ENCODE measurements around the gene CNTNAP1.

Gene CNTNAP1

GRCh38 chr17:42670789-42671657, 11.3 kb upstream of the CNTNAP1 start:
- no peak for DNase-seq

- no peak for DNase-seq
Observed at GRCh38 chr17:42672038-42672437, 10.3 kb upstream of the CNTNAP1 start.

GRCh38 chr17:42673266-42673884, 9.0 kb upstream of the CNTNAP1 start:
- no peak for DNase-seq

- peak; percentile 66 for DNase-seq
Observed at GRCh38 chr17:42673885-42674754, 8.2 kb upstream of the CNTNAP1 start.

GRCh38 chr17:42674755-42675347, 7.5 kb upstream of the CNTNAP1 start:
- no peak for DNase-seq

GRCh38 chr17:42675348-42675964, 6.9 kb upstream of the CNTNAP1 start:
- DNase-seq = no peak

- DNase-seq = no peak
Observed at GRCh38 chr17:42675965-42676423, 6.3 kb upstream of the CNTNAP1 start.

- DNase-seq = peak; percentile 69
Observed at GRCh38 chr17:42676424-42677011, 5.8 kb upstream of the CNTNAP1 start, which contains the start of gene PLEKHH3. PLEKHH3 (minus strand) TSS chr17:42676994; CDS start chr17:42676563, 431 bp downstream.

- peak; percentile 98 for DNase-seq
Observed at GRCh38 chr17:42677012-42677857, 5.1 kb upstream of the CNTNAP1 start.

GRCh38 chr17:42677921-42678781, 4.2 kb upstream of the CNTNAP1 start:
- peak; percentile 90 for DNase-seq

GRCh38 chr17:42678951-42679491, 3.3 kb upstream of the CNTNAP1 start:
- DNase-seq = peak; percentile 70

- peak; percentile 87 for DNase-seq
Observed at GRCh38 chr17:42679492-42680330, 2.6 kb upstream of the CNTNAP1 start.

GRCh38 chr17:42680331-42680808, 2.0 kb upstream of the CNTNAP1 start:
- no peak for DNase-seq

GRCh38 chr17:42682722-42683403, 532 bp downstream of the CNTNAP1 start:
- peak; percentile 69 for DNase-seq

- DNase-seq = no peak
Observed at GRCh38 chr17:42683407-42684034, 1.2 kb downstream of the CNTNAP1 start.

- DNase-seq = no peak
Observed at GRCh38 chr17:42684929-42685556, 2.7 kb downstream of the CNTNAP1 start.

GRCh38 chr17:42685831-42686230, 3.5 kb downstream of the CNTNAP1 start:
- DNase-seq = no peak

Measured in activated CD8-positive, alpha-beta memory T cell treated with anti-CD3 and anti-CD28 coated beads, Interleukin-2, amount 50 U/mL, for 48 hours (primary cell).